B cell (primary cell): ENCODE results near the gene ADAMTS5. TPM values are rescaled to one million over a fixed set of nuclear protein-coding genes. Genes with fewer than 3 reads are reported as not detected.

Experiments
- ATAC-seq: fragments of 200-7000 bp; cut with Tn5 transposase; one replicate; pipeline ENCODE4 v1.10.0; 2021; ENCODE audit warnings: low read depth, mild to moderate bottlenecking, moderate number of reproducible peaks, moderate library complexity
- CTCF ChIA-PET: fragments of 350-600 bp; sonication (Branson Sonifier 250); formaldehyde crosslinking; loops from one replicate; lab custom pipeline; 2021; ENCODE audit warnings: antibody characterized with exemption, inconsistent platforms; lab: Charles Lee
- POLR2A ChIA-PET: fragments of 350-600 bp; sonication (Branson Sonifier 250); formaldehyde crosslinking; loops from one replicate; lab custom pipeline; 2021; ENCODE audit warnings: antibody characterized with exemption; lab: Charles Lee
- DNase-seq: peaks from one replicate; pipeline ENCODE4 v3.0.0; 2013
- H2AFZ ChIP-seq: 2 replicates; pipeline ENCODE4 v1.6.1; 2012; ENCODE audit warnings: mild to moderate bottlenecking, low read depth, low read length; ENCODE audit not compliant: insufficient read depth, poor library complexity, severe bottlenecking
- H3K27ac ChIP-seq, 2 donors: 1 replicate in 1 of 2; 2 replicates in 1 of 2; pipeline ENCODE4 v1.5.1; 2012 to 2013; ENCODE audit warnings: low read length in 2 of 2, mild to moderate bottlenecking in 2 of 2, moderate library complexity in 1 of 2
- H3K27me3 ChIP-seq, 4 experiments: fragments of 200-600 bp in 1 of 4; sonication (generic) in 1 of 4; replicated peaks in 1 of 4; 1 replicate in 2 of 4; 2 replicates in 2 of 4; pipeline versions ENCODE4 v1.6.1 to v1.7.0; 2013 to 2016; ENCODE audit warnings: low read length in 3 of 4, mild to moderate bottlenecking in 2 of 4, mixed read lengths in 1 of 4, moderate library complexity in 1 of 4; ENCODE audit not compliant: insufficient read depth in 4 of 4, control insufficient read depth in 3 of 4; ENCODE audit errors: control extremely low read depth in 1 of 4
- H3K36me3 ChIP-seq, 2 experiments: replicated peaks in 1 of 2; 1 replicate in 1 of 2; 2 replicates in 1 of 2; pipeline versions ENCODE4 v1.6.1 to v1.7.1; 2013; ENCODE audit warnings: low read length in 1 of 2; ENCODE audit not compliant: insufficient read depth in 2 of 2, control insufficient read depth in 1 of 2; ENCODE audit errors: control extremely low read depth in 1 of 2, extremely low read depth in 1 of 2
- H3K4me1 ChIP-seq, 2 donors: fragments of 200-600 bp in 1 of 2; sonication (generic) in 1 of 2; 1 replicate in 1 of 2; 2 replicates in 1 of 2; pipeline versions ENCODE4 v1.5.1 to v1.6.1; 2013 to 2017; ENCODE audit warnings: low read length in 2 of 2; ENCODE audit not compliant: control insufficient read depth in 2 of 2, insufficient read depth in 2 of 2
- H3K4me2 ChIP-seq: replicated peaks from 2 replicates; pipeline ENCODE3; 2012; ENCODE audit warnings: mild to moderate bottlenecking, low read depth, low read length; ENCODE audit not compliant: poor library complexity, severe bottlenecking
- H3K4me3 ChIP-seq, 5 experiments: fragments of 200-600 bp in 1 of 5; sonication (generic) in 1 of 5; 1 replicate in 3 of 5; 2 replicates in 2 of 5; pipeline versions ENCODE4 v1.5.1 to v1.7.0; 2011 to 2016; ENCODE audit warnings: low read length in 4 of 5, mild to moderate bottlenecking in 4 of 5, low read depth in 2 of 5, control low read depth in 1 of 5, moderate library complexity in 1 of 5; ENCODE audit not compliant: insufficient read depth in 1 of 5; ENCODE audit errors: control extremely low read depth in 1 of 5, extremely low read depth in 1 of 5
- H3K79me2 ChIP-seq: fragments of 200-600 bp; sonication (generic); one replicate; pipeline ENCODE4 v1.6.0; 2016; ENCODE audit warnings: low read length; ENCODE audit not compliant: control insufficient read depth, insufficient read depth
- H3K9ac ChIP-seq: fragments of 200-600 bp; sonication (generic); 2 replicates; pipeline ENCODE4 v1.6.1; 2017; ENCODE audit warnings: mild to moderate bottlenecking, low read length, moderate library complexity
- H3K9me3 ChIP-seq, 3 donors: one replicate each; pipeline versions ENCODE4 v1.6.1 to v1.7.1; 2013; ENCODE audit warnings: low read length in 2 of 3; ENCODE audit not compliant: control insufficient read depth in 2 of 3, insufficient read depth in 1 of 3; ENCODE audit errors: control extremely low read depth in 1 of 3
- H4K20me1 ChIP-seq: 2 replicates; pipeline ENCODE4 v1.6.0; 2012; ENCODE audit warnings: mild to moderate bottlenecking, low read length; ENCODE audit not compliant: insufficient read depth, control insufficient read depth, poor library complexity, severe bottlenecking
- H3K27ac Mint-ChIP-seq: one replicate; pipeline ENCODE4 v1.8.0; 2021; ENCODE audit warnings: mixed read lengths
- H3K27me3 Mint-ChIP-seq: one replicate; pipeline ENCODE4 v1.8.0; 2021; ENCODE audit warnings: mixed read lengths
- H3K4me1 Mint-ChIP-seq: one replicate; pipeline ENCODE4 v1.8.0; 2021; ENCODE audit warnings: mixed read lengths
- H3K4me3 Mint-ChIP-seq: one replicate; pipeline ENCODE4 v1.8.0; 2021; ENCODE audit warnings: mixed read lengths
- H3K9me3 Mint-ChIP-seq: one replicate; pipeline ENCODE4 v1.8.0; 2022; ENCODE audit warnings: mixed read lengths; ENCODE audit not compliant: insufficient read depth
- EZH2 ChIP-seq: IDR thresholded peaks from 2 replicates; pipeline ENCODE4 v1.6.1; 2012; ENCODE audit warnings: borderline replicate concordance, low read depth, mild to moderate bottlenecking, moderate library complexity, low read length; ENCODE audit not compliant: insufficient read depth, poor library complexity, severe bottlenecking
- WGBS: methylation state at CpG from one replicate; pipeline ENCODE4 v1.1.5; 2013; ENCODE audit warnings: missing lambda C conversion rate; ENCODE audit not compliant: insufficient coverage; 5-methylcytosine and 5-hydroxymethylcytosine counted together
- intact Hi-C: fragments of 100-400 bp; cut with micrococcal nuclease; formaldehyde crosslinking; loops from one replicate; pipeline ENCODE4 v1.10.0; 2022
- polyA plus RNA-seq: library from polyadenylated mRNA; depleted of rRNA; stranded (reverse); fragments of >200 nt; gene quantifications from 2 replicates; pipeline ENCODE4 v1.2.3, GENCODE V29; 2012
- total RNA-seq, 2 donors: library from RNA; stranded (reverse); fragments of 120-200 nt in 1 of 2; gene quantifications; 1 replicate in 1 of 2; 2 replicates in 1 of 2; pipeline versions ENCODE4 v1.2.3 to v1.2.4, GENCODE V29; 2013 to 2022
- TF ChIP-seq, protein P1 (sequence below): fragments of 200-600 bp; IDR thresholded peaks from one replicate; pipeline ENCODE4 v1.8.0; 2022; ENCODE audit warnings: antibody characterized with exemption, mild to moderate bottlenecking

The ADAMTS5 gene
- total and polyA plus RNA-seq, 2 donors (not counting 1 experiment from before 2014, with no cell fraction given), result 0.01 TPM; not detected in 1

DNA sequence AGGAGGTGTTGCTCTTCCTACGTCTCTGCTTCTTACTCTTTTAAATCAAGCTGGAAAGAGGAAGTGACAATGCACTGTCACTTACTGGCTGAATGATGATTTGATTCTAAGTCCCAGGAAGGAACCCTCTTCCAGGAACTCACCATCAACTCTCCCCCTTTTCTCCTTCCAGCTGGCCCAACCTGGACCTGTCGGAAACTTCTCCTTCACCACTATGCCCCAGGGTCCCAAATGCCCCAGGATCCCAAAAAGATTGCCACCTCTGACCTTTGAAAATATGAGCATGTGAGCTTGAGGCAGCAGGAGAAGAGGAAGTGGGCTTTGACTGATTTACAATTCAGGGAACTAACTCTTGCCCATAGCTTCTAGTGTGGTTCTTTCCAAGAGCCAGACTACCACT is 5.3 kb upstream of the ADAMTS5 start:
- ChIA-PET POLR2A (no interaction called here), CTCF (no interaction called here)
- no peak overlapping the region for H3K27ac ChIP-seq
- no peak for TF ChIP-seq EZH2
- TF ChIP-seq, protein P1, sequence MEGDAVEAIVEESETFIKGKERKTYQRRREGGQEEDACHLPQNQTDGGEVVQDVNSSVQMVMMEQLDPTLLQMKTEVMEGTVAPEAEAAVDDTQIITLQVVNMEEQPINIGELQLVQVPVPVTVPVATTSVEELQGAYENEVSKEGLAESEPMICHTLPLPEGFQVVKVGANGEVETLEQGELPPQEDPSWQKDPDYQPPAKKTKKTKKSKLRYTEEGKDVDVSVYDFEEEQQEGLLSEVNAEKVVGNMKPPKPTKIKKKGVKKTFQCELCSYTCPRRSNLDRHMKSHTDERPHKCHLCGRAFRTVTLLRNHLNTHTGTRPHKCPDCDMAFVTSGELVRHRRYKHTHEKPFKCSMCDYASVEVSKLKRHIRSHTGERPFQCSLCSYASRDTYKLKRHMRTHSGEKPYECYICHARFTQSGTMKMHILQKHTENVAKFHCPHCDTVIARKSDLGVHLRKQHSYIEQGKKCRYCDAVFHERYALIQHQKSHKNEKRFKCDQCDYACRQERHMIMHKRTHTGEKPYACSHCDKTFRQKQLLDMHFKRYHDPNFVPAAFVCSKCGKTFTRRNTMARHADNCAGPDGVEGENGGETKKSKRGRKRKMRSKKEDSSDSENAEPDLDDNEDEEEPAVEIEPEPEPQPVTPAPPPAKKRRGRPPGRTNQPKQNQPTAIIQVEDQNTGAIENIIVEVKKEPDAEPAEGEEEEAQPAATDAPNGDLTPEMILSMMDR, result no peak
- Mint-ChIP-seq H3K27me3 (peaks cover 6% of the 10 kb centered on the region), H3K9me3 (no peaks in the 10 kb centered on the region), H3K4me3 (no peak overlapping the region), H3K4me1 (no peaks in the 10 kb centered on the region), H3K27ac (no peak overlapping the region)
- H3K4me3 ChIP-seq, result no peak overlapping the region
- no peak overlapping the region for H2AFZ ChIP-seq
- intact Hi-C loops, result no loop called here
- ATAC-seq (no peak), DNase-seq (no peak)
- no CpG with 5 or more reads among the region's 2 CpGs for WGBS
- no peak overlapping the region for H3K4me2 ChIP-seq
- H4K20me1 ChIP-seq, result no peaks in the 10 kb centered on the region
- H3K27me3 ChIP-seq, result peaks cover 0 to 14% (median under 1%) of the 10 kb centered on the region in 4 experiments
- H3K9me3 ChIP-seq, result peaks cover 0 to 7% (median 0%) of the 10 kb centered on the region in 3 donors
- no peak overlapping the region for H3K9ac ChIP-seq
- no peaks in the 10 kb centered on the region for H3K79me2 ChIP-seq
- no peaks in the 10 kb centered on the region for H3K4me1 ChIP-seq
- no peaks in the 10 kb centered on the region for H3K36me3 ChIP-seq

DNA sequence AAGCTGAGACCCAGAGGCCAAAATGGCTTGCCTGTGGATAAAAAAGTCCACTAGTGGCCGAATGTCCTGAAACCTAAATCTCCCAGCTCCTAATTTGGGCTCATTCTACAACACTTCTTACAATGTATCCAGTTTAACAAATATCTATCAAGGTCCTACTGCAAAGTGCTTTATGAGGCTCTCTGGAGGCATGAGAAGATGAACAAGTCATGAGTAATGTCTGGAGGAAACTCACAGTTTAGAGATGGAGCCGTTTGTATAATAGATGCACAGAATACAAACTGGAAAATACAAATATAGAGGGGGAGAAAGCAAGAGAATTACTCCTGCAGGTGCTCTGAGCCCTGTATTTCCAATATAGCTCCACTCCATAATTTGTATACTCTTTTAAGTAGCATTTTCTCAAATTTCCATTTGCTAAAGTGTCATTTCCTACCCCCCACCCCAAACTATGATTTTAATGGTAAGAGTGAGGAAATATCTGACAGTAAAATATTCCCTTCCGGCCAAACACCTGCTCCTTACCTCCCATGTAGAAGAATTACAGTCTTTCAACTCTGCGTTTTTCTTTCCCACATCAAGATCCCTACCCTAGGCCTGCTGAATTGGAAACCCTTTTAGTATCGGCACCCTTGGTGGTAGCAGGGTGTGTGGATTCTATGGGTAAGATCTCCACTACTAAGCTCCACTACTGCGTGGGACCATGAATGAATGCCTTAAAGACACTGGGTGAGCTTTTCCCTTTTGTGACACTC is 3.3 kb upstream of the ADAMTS5 start:
- Histone ChIP-seq H3K79me2 (no peaks in the 10 kb centered on the region), H4K20me1 (no peaks in the 10 kb centered on the region), H3K36me3 (no peaks in the 10 kb centered on the region), H3K4me2 (no peak overlapping the region), H2AFZ (no peak overlapping the region), H3K9me3 (peaks cover 0 to 22% (median 0%) of the 10 kb centered on the region in 3 donors), H3K27me3 (peaks cover 0 to 28% (median 3%) of the 10 kb centered on the region in 4 experiments), H3K27ac (no peak overlapping the region), H3K4me3 (no peak overlapping the region), H3K4me1 (no peaks in the 10 kb centered on the region), H3K9ac (no peak overlapping the region)
- intact Hi-C loops, result no loop called here
- 71% methylated on average over 1 of the region's 6 CpGs for WGBS
- ChIA-PET POLR2A (no interaction called here), CTCF (no interaction called here)
- Mint-ChIP-seq H3K27ac (no peak overlapping the region), H3K27me3 (peaks cover 10% of the 10 kb centered on the region), H3K4me3 (no peak overlapping the region), H3K9me3 (no peaks in the 10 kb centered on the region), H3K4me1 (no peaks in the 10 kb centered on the region)
- TF ChIP-seq, protein P1, result no peak
- TF ChIP-seq EZH2, result no peak
- ATAC-seq (no peak), DNase-seq (no peak)
